Astrocyte of the cerebellum (primary cell): ENCODE data around the gene RNASE7.
A peak's percentile ranks its signal among the peaks of the same experiment; 100 is the strongest.

ENCODE experiments used
- DNase-seq: peaks from one replicate; pipeline ENCODE4 v3.0.0-alpha.2; 2011; ENCODE audit warnings: low read depth
- H3K4me3 ChIP-seq: 2 replicates; pipeline ENCODE4 v1.5.1; 2011; ENCODE audit warnings: mild to moderate bottlenecking, low read depth, low read length, moderate library complexity
- in situ Hi-C: cut with HindIII; loops from 2 replicates; pipeline ENCODE4 v1.10.0; 2017; ENCODE audit warnings: low sequenced_read_pairs
- TF ChIP-seq, protein P1 (sequence below): IDR thresholded peaks from 2 replicates; pipeline ENCODE4 v1.5.1; 2012; ENCODE audit warnings: low read length, low read depth, moderate library complexity, mild to moderate bottlenecking; ENCODE audit errors: missing control alignments

The RNASE7 gene

DNA sequence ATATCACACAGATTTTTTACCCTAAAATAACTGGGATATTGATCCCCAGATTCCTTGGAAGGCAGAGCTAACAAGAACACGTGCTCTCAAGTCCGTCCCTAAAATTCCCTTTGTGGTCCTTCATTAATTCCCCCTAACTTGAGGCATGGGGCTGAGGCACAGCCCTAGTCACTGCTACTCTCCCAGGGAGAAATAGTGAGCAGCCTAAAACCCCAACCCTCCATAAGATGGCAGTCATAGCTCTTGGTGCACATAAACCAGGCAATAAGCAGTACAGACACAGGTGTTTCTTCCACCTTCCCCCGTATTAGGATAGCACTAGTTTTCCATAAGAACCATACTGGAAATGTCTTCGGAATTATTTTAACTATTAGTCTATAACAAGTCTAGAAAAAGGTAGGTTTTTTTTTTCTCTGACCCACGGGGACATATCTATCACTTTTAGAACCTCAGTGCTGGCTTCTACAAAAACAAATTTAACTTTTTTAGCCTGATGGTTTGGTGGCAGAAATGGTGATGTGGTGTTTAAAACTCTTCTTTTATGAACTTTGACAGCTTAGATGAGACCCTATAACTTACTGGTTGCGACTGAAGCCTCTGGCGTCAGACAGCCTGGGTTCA lies 24.8 kb downstream of the RNASE7 start:
- TF ChIP-seq, protein P1, sequence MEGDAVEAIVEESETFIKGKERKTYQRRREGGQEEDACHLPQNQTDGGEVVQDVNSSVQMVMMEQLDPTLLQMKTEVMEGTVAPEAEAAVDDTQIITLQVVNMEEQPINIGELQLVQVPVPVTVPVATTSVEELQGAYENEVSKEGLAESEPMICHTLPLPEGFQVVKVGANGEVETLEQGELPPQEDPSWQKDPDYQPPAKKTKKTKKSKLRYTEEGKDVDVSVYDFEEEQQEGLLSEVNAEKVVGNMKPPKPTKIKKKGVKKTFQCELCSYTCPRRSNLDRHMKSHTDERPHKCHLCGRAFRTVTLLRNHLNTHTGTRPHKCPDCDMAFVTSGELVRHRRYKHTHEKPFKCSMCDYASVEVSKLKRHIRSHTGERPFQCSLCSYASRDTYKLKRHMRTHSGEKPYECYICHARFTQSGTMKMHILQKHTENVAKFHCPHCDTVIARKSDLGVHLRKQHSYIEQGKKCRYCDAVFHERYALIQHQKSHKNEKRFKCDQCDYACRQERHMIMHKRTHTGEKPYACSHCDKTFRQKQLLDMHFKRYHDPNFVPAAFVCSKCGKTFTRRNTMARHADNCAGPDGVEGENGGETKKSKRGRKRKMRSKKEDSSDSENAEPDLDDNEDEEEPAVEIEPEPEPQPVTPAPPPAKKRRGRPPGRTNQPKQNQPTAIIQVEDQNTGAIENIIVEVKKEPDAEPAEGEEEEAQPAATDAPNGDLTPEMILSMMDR: peak; percentile 41
- in situ Hi-C loops: no loop called here
- H3K4me3 ChIP-seq: no peak overlapping the region
- no peak for DNase-seq

DNA sequence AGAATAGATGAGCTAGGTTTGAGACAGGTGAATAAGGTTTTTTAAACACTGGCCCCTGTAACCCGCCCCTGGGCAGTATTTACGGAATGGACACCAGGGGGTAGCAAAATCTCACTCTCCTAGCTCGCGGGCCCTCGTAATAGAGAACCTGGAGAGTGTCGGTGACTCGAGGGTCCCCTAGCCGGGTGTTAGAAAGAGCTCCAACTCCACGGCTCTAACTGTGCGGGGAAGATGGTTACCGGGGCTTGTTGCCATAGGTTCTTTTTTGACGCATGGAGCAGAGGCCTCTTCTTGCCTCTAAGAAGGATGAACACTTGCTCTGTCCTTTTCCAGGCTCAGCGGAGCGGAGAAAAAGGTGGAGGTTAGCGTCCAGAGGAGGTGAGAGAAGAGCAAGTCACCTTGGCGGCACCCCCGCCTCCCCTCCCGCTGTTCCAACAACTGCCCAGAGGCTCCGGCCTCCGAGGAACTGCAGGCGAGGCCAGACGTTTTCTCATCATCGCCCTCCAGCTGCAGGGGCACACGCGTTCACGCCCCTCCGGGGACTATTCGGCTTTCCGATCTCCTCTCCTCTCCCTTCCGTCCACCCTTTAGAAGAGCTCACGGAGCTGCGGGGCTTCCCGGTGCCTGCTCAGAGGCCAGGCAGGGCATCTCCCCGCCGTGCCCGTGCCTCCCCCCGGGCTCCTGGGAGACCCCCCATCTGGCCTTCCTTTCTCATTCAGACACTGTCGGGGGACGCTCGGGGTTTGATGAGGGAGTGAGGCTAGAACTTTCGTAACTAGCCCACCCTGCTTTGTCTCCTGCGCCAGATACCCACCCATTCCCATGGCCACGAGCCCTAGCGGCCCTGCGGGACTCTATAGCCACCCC lies 26.6 kb downstream of the RNASE7 start:
- peak overlapping the region; percentile 90 for H3K4me3 ChIP-seq
- TF ChIP-seq, protein P1: peak; percentile 62
- in situ Hi-C loops: no loop called here
- DNase-seq: no peak

DNA sequence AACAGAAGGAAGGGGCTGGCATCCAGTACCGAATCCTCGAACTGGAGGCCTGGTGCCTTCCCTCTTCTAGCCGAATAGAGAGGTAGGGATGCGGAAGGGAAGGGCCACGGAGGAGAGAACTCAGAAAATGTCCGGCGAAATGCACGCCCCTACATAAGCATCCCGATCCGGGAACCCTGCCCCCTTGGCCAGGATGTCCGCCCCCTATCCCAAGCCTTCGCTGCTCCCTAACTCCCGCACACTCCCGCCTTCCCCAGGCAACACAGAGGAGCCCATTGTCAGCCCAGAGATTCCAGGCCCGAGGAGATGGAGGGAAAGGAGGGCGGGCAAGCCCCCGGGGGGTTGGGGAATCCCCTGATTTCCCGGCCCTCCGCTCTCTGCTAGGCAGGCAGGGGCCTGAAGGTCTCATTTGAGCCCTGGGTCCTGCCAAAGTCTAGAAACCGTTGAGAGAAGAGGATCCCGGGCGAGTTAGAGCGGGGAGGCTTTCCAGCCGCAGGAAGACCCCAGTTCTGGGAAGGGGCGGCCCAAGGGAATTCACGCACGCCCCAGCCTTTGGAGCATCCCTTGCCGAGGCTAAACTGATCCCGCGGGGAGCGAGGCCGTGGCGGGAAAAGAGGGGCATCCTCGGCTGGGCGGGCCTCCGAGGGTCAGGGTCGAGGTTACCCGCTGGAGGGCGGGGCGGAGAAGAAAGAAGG lies 27.4 kb downstream of the RNASE7 start:
- in situ Hi-C loops: no loop called here
- peak overlapping the region; percentile 90 for H3K4me3 ChIP-seq
- DNase-seq: no peak
- TF ChIP-seq, protein P1: no peak

DNA sequence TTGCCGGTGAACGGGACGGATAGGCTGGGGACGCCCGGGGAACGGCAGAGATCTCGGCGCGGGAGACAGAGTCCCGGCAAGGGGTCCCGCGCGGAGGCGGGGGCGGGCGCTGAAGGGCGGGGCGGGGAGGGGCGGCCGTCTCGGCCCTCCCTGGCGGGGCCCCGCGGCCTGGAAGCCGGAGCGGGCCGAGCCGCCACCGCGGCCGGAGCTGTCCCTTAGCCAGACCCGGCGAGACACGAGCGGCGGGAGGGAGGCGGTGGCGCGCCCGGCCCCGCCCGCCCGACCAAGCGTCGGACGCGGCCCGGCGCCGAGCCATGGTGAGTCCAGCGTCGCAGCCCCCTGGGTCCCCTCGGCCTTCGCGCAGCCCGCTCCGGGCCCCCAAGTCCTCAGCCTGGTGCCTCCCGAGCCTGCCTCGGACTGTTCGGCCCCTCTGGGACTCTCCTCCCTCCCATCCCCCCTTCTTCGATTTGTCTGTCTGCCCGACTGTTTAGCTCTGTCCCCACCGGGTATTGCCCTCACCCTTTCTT lies 28.0 kb downstream of the RNASE7 start, which contains the start of gene ARHGEF40:
ARHGEF40 (plus strand) TSS at position 222 of the 527 bp plus-strand sequence; CDS start at position 315, 93 bp downstream.
- no peak for DNase-seq
- peak within 1 kb of the TSS; percentile 90 for H3K4me3 ChIP-seq
- TF ChIP-seq, protein P1: no peak
- in situ Hi-C loops: no loop called here

DNA sequence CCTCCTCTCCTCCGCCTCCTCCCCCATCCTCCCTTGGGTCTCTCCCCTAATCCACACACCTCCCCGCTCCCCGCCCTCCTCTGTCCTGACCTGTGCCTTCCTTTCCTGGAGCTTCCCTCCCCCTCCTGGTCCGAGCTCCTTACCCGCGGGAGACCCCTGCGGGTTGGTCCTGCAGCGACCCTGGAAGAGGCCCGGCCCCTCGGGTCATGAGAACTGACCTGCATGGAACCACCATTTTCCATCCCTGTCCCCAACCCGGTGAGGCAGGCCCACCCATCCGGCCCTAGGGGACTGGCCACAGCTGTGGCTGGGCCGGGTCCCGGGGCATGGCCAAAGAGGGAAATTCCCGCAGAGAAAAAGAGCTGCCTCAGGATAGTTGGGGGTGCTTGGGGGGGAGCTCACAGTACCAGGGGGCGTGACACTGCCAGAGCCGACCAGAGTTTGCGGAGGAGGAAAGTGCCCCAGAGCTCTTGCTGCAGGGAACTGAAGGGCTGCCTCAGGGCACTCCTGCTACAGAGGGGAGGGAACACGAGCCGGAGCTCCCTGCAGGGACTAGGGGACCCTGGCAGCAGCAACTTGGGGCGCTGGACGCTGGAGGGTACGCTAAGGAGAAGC lies 28.6 kb downstream of the RNASE7 start:
- peak overlapping the region; percentile 90 for H3K4me3 ChIP-seq
- TF ChIP-seq, protein P1: no peak
- DNase-seq: no peak
- in situ Hi-C loops: no loop called here
